Right renal pelvis (tissue), 4 donors: ENCODE data around the gene CARF. TPM values are rescaled to one million over a fixed set of nuclear protein-coding genes. Genes with fewer than 3 reads are reported as not detected.
"Not testable (repeated sequence)": the region's sequence is repeated elsewhere in the genome, so short reads cannot be mapped to it uniquely, and the experiment has no call there.

Experiments
- DNase-seq, 4 donors: peaks; one replicate each; pipeline ENCODE4 v3.0.0-alpha.2; 2013; ENCODE audit warnings: low read depth in 4 of 4, low spot score in 3 of 4, missing footprints in 1 of 4
- polyA plus RNA-seq, 4 donors: library from polyadenylated mRNA; unstranded; fragments of 120-200 nt; gene quantifications; one replicate each; pipeline ENCODE4 v1.2.1, GENCODE V29; 2013; ENCODE audit not compliant: insufficient read length in 4 of 4

The CARF gene
- polyA plus RNA-seq, 4 donors = 10.4 to 17.8 (median 16.9) TPM

DNA sequence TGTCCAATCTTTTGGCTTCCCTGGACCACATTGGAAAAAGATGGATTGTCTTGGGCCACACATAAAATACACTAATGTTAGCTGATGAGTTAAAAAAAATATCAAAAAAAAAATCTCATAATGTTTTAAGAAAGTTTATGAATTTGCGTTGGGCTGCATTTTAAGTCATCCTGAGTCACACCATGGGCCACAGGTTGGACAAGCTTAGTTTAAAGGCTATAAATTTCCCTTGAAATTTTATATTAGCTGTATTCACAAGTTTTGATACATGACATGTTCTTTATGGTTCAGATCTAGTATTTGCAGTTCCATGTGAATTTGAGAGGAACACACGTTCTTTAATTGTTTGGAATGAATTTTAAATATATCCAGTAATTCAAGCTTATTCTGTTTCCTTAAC, 21.9 kb downstream of the CARF start:
- no peak for DNase-seq

DNA sequence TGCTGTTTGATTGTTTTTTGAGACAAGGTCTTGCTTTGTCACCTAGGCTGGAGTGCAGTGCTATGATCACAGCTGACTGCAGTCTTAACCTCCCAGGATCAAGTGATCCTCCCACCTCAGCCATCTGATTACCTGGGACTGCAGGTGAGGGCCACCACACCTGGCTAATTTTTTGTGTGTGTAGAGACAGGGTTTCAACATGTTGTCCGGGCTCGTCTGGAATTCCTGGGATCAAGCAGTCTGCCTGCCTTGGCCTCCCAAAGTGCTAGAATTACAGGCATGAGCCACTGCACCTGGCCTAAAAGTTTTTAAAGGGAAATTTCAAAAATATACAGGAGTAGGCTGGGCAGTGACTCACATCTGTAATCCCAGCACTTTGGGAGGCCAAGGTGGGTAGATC, 22.4 kb downstream of the CARF start:
- DNase-seq = no peak

DNA sequence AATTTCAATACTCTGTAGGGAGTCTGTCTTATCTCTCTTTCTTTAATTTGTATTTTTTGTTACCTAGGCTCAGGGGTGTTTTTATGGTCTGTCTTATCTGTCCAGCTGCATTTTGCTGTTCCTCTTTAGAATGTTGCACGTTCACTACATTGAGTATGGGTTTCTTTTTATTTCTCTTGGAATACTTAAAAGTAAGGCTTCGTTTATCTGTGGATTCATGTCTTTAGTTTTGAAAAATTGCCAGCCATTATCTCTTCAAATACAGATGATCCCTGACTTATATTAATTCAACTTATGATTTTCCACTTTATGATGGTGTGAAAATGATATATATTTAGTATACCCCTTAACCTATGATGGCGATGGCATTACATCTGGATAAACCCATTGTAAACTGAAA, 26.9 kb downstream of the CARF start:
- DNase-seq = no peak

DNA sequence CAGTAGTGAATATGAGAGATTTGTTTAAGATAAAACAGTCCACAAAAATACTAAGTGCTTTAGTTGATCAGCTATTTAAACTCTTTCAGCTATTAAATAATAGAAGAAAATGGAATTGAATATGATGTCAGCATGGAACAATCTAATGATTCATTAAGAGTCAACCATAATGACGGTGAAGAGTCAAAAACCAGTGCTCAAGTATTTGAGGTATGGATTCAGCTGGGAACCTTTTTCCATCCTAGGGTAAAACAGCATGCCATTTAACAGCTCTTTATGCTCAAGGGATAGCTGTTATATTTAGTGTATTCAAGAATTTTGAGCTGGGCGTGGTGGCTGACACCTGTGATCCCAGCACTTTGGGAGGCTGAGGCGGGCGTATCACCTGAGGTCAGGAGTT, 29.7 kb downstream of the CARF start:
- DNase-seq = no peak

DNA sequence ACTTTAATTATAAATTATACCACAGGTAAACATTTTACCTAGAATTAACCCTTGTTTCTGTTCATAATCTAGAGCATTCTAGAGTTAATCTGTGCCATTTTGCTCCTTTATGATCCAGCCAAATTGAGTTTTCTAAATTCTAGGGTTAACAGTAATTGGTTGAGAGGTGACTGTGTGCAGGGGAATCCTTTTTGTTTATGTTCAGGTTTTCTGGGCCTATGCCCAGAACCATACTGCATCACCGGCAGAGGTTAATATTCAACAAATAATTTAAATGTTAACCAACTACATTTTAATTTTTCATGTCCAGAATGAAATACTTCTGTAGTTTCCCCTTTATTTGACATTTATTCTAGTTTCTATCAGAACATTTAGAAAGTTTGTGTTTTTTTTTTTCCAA, 32.3 kb downstream of the CARF start:
- no peak for DNase-seq

DNA sequence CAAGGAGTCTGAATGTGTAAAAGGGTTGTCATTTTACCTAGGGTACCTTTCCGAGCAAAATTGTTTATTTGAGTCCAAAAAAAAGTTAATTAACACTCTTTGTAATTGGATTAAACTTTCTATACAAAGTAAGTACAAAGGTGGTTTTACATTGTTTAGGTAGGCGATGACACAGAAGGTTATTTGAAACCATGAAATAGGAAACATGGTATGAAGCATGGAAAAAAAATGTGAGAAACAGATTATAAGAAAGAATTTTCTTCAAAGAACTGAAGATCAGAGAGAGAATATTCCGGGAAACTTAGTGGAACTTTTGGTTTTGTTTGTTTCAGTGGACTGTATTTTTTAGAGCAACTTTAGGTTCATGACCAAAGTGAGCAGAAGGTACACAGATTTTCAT, 32.7 kb downstream of the CARF start:
- DNase-seq = no peak

DNA sequence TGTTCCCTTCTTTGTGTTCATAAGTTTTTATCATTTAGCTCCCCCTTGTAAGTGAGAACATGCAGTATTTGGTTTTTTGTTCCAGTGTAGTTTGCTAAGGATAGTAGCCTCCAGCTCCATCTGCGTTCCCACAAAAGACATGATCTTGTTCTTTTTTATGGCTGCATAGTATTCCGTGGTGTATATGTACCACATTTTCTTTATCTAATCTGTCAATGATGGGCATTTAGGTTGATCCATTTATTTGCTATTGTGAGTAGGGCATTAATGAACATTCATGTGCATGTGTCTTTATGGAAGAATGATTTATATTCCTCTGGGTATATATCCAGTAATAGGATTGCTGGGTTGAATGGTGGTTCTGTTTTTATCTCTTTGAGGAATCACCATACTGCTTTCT, 33.4 kb downstream of the CARF start:
- DNase-seq = no peak

DNA sequence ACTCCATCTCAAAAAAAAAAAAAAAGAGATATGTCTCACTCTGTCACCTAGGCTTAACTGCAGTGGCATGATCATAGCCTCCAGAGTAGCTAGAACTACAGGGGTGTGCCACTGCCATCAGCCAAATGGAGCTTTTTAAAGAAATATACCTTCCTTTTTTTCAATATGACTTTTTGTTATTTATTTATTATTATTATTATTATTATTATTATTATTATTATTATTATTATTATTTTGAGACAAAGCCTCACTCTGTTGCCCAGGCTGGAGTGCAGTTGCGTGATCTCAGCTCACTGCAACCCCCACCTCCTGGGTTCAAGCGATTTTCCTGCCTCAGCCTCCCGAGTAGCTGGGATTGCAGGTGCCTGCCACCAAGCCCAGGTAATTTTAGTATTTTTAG, 37.3 kb downstream of the CARF start:
- not testable (repeated sequence) for DNase-seq

DNA sequence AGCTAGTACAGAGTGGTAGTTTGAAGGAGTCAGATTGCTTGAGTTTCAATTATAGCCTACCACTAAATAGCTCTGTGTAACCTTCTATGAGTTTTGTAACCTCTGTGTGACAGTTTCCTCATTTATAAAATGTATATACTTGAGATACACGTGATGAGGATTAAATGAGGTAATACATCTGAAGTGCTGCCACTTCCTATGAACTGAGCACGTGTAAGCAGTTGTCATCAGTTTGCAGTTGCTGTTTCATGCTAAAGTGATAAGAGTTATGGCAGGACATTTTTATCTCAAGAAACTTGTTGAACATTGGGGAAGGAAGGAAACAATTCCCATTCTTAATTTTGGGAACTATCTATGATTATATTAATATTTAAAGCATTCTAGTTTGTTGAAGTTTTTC, 38.5 kb downstream of the CARF start:
- DNase-seq = no peak

DNA sequence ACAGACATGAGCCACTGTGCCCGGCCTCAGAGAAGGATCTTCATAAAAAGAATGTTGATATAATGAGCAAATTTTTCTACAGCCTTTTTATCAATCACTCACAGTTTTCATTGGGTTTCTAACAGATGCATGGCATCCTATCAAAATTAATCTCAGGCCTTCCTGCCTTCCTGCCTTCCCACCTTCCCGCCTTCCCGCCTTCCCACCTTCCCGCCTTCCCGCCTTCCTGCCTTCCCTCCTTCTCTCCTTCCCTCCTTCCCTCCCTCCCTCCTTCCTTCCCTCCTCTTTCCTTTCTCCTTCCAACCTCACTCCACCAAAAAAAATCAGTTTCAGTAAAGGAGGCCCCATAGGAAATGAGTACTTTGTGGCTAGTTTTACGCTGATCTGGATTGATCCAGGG, 48.4 kb downstream of the CARF start:
- DNase-seq = no peak

DNA sequence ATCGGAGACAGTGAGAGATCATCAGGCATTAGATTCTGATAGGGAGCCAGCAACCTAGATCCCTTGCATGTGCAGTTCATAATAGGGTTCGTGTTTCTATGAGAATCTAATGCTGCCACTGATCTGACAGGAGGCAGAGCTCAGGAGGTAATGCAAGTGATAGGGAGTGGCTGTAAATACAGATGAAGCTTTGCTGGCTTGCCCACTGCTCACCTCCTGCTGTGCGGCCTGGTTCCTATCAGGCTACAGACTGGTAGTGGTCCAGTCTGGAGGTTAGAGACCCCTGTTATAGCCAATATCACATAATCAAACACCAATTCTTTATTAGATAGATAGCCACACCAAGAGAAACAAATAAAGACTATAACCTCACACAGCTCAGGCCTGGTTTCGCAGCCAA, 51.6 kb downstream of the CARF start:
- DNase-seq = no peak

DNA sequence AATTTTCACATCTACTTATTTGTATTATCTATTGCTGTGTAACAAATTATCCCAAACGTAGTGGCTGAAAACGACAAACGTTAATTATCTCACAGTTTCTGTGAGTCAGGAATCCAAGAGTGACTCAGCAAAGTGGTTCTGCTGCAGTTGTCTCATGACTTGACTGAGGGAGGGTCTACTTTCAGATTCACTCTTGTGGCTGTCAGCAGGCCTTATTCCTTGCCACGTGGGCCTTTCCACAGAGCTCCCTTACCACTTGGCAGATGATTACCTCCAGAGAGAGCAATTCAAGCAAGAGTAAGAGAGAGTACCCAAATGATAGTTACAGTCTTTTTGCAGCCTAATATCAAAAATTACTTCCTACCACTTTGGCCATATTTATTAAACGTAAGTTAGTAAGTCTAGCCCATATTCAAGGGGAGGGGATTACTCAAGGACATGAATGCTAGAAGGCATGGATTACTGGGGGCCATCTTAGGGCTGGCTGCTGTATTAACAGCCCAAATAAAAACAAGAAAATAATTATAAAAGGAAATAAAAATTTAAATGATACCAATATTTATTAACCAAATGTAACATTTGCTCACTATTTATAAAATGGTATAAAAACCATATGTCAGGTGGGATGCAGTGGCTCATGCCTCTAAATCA, 53.9 kb downstream of the CARF start:
- DNase-seq = no peak

DNA sequence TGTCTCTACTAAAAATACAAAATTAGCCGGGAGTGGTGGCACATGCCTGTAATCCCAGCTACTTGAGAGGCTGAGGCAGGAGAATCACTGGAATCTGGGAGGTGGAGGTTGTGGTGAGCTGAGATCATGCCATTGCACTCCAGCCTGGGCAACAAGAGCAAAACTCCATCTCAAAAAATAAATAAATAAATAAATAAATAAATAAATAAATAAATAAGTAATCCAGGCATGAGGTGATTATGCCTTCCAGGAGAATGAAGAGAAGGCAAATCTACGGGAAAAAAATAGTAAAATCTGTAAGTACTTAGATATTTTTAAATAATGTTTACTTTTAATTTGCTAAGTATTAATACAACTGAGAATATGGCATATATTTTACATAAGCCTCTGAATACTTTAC, 57.3 kb downstream of the CARF start:
- DNase-seq = not testable (repeated sequence)

DNA sequence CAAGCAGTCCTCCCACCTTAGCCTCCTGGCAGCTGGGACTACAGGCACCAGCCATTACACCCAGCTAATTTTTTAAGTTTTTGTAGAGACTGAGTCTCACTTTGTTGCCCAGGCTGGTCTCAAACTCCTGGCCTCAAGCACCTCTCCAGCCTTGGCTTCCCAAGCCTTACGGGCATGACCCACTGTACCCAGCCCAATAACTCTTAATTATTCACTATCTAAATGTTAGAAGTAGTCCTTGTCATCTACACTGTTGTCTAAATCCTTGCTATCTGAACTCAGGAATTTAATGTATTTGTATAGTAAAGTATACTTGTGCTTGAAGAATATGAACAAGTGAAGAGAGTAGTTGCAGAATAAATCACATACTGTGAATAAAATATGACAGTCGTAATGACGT, 64.7 kb downstream of the CARF start:
- DNase-seq = no peak

DNA sequence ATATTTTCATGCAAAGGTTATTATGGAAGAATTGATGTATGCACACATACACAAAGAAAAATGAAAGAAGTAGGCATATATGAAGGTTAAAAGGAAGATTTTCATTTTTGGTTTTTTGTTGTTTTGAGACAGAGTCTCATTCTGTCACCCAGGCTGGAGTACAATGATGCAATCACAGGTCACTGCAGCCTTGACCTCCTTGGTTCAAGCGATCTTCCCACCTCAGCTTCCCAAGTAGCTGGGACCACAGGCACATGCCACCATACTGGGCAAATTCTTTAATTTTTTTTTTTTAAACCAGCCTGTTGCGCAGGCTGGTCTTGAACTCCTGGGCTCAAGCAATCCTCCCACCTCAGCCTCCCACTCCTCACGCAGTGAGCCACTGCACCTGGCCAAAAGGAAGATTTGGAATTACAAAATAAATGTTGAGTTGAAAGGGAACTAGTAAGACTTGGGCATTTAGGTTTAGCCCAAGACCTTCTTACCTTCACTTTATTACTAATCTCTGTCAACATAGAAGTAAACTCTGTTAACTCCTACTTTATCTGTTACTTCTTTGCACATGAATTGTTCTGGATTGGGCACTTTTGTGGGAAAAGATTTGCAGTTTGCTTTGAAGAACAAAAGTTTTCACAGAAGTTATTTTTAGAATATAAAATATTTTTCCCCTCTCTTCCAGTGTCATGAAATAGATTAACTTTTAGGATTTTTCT, 70.9 kb downstream of the CARF start:
- no peak for DNase-seq

DNA sequence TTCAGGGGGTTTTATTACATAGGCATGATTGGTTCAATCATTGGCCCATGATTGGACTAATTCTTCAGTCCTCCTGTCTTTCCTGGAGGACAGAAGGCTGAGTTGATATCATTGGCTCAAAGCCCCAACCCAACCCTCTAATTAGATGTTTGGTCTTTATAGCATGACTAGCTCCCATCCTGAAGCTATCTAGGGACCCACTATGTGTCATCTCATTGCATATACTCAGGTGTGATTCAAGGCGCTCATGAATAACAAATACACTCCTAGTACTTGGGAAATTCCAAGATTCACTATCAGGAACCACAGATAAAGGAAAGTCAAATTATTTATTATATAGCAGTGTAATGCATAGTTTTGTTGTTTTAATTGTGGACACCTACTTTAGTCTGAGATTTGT, 77.7 kb downstream of the CARF start:
- no peak for DNase-seq

DNA sequence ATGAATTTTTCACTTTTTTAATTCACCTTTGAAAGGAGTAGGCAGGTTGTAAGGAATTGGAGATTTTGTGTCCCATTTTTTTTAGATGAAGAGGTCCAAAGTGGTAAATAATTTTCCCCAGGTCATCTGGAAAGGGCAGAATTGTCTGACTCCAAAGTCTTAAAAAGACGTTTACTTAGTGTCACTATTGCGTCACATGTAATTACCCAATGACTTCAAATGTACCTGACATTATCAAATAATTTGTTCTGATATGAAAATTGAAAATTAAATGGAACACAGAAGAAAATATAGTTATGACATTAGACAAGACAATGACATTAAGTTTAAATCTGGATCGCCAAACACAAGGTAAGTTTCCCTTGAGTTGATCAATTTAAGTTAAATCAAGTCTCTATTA, 78.4 kb downstream of the CARF start:
- no peak for DNase-seq

DNA sequence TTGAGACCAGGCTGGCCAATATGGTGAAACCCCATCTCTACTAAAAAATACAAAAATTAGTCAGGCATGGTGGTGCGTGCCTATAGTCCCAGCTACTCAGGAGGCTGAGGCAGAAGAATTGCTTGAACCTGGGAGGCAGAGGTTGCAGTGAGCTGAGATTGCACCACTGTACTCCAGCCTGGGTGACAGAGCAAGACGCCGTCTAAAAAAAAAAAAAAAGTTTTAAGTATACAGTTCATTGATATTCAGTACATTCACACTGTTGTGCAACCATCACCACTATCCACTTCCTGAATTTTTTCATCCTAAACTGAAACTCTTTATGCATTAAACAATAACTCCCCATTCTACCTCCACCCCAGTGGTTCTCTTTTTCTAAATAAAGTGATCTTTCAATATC, 85.0 kb downstream of the CARF start:
- not testable (repeated sequence) for DNase-seq

DNA sequence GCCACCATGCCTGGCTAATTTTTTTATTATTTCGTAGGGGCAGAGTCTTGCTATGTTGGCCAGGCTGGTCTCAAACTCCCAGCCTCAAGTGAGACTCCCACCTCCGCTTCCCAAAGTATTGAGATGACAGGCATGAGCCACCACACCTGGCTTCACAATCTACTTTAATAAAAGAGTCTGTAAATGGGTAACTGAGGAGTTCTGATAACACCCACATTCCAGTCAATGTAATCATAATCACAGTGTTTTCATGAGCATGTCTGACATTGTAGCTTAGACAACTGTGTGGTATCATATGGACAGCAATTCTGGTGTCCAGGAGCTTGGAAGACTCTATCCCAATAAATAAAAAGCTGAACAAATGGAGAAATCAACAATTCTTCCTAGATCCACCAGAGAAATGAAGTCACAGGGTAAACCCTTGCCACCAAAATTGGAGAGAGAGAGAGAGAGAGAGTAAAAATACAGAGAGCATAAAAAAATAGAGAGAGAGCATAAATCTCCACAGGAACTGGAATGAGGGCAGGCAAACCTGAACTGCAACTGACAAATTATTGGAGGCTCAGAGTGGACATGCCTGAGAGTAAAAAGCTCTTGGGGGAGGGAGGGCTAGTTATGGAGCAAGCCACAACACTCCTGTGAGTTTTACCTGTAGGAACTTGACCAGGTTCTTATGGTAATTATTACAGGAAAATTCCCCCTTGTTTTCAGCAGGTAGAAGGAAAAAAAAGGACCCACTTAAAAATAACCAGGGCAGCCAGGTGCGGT, 90.2 kb downstream of the CARF start:
- no peak for DNase-seq

DNA sequence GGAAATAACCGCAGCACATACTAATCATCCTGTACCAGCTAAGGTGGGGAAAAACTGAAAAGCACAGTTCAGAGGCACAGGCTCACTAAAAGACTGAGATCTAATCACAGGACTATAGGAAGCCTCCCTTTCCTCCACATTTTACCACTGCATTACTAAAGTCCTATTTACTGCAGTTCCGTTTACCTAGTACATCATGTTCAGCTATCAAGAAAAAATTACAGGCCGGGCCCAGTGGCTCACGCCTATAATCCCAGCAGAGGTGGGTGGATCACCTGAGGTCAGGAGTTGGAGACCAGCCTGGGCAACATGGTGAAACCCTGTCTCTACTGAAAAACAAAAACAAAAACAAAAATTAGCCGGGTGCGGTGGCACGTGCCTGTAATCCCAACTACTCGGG, 91.6 kb downstream of the CARF start:
- DNase-seq = no peak

DNA sequence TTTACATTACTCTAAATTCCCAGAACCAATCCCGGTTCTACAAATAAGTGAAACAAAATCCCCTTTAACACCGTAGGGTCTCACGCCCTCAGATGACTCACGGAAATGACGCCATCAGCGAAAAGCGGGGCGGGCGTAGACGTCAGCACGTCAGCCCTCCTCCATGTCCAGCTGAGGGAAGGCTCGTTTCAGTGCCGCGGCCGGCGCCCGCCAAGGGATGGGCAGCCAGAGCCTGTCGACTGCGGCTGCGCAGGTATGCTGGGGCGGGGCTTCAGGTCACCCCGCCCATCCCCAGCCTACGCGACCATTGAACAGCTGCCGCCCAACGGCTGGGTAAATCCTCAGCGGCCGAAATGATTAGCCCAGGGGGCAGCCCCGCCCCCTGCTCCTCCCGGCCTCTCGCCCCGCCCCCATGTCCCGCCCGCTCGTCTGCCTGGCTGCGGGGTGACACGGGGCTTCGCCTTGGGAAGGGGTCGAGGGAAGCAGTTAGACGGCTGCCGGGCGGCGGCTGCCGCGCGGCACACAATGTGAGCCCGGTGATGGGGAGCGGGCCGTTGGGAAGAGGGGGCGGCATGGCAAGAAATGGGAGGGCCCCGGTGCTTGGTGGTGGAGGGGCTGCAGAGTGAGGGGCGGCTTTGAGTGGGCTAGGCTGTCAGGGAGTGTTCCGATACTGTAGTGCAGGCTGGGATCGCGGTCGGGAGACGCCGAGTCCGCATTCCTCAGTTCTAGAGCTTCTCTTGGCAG, 102.6 kb downstream of the CARF start, which contains the start of gene NBEAL1:
TSS of gene NBEAL1 (plus strand) at position 420 of the 744 bp plus-strand sequence. CDS start 1,510 bp downstream, outside the sequence.
- DNase-seq = peak; percentile 95 to 99 (median 98)
